Measurements from ENCODE around the gene AVL9.
"Not testable (repeated sequence)": the region's sequence is repeated elsewhere in the genome, so short reads cannot be mapped to it uniquely, and the experiment has no call there.

Gene AVL9

GRCh38 chr7:32495298-32496051 is at the start of gene AVL9:
Gene AVL9 (plus strand): TSS chr7:32495489. CDS start chr7:32495710, 221 bp downstream.
- DNase-seq, result peak; percentile 60 to 99 (median 92)

GRCh38 chr7:32447218-32447617 is 48.1 kb upstream of the AVL9 start:
- no peak for DNase-seq

- DNase-seq, result no peak
Measured at GRCh38 chr7:32453341-32454011, 41.8 kb upstream of the AVL9 start.

- no peak for DNase-seq
Measured at GRCh38 chr7:32458025-32458424, 37.3 kb upstream of the AVL9 start.

- no peak for DNase-seq
Measured at GRCh38 chr7:32459788-32460187, 35.5 kb upstream of the AVL9 start.

GRCh38 chr7:32461484-32461883 is 33.8 kb upstream of the AVL9 start:
- no peak for DNase-seq

GRCh38 chr7:32462451-32462850 is 32.8 kb upstream of the AVL9 start:
- no peak for DNase-seq

- no peak for DNase-seq
Measured at GRCh38 chr7:32462977-32463376, 32.3 kb upstream of the AVL9 start.

- not testable (repeated sequence) for DNase-seq
Measured at GRCh38 chr7:32464641-32465416, 30.5 kb upstream of the AVL9 start.

GRCh38 chr7:32470004-32470403 is 25.3 kb upstream of the AVL9 start:
- DNase-seq, result not testable (repeated sequence)

GRCh38 chr7:32470871-32471270 is 24.4 kb upstream of the AVL9 start:
- no peak for DNase-seq

- no peak for DNase-seq
Measured at GRCh38 chr7:32472015-32472414, 23.3 kb upstream of the AVL9 start.

GRCh38 chr7:32474008-32474407 is 21.3 kb upstream of the AVL9 start:
- no peak for DNase-seq

GRCh38 chr7:32476816-32477648 is 18.3 kb upstream of the AVL9 start:
- no peak for DNase-seq

- DNase-seq, result no peak
Measured at GRCh38 chr7:32477649-32477980, 17.7 kb upstream of the AVL9 start.

GRCh38 chr7:32479574-32480200 is 15.6 kb upstream of the AVL9 start:
- DNase-seq, result no peak

GRCh38 chr7:32481176-32481575 is 14.1 kb upstream of the AVL9 start:
- no peak for DNase-seq

GRCh38 chr7:32481921-32482320 is 13.4 kb upstream of the AVL9 start:
- no peak for DNase-seq

- no peak for DNase-seq
Measured at GRCh38 chr7:32489788-32490126, 5.5 kb upstream of the AVL9 start.

GRCh38 chr7:32490127-32490796 is 5.0 kb upstream of the AVL9 start, which contains the start of gene LSM5:
Gene LSM5 (minus strand): TSS chr7:32490380. CDS start chr7:32490365, 15 bp downstream.
- DNase-seq, result peak; percentile 9 to 89 (median 80)

- DNase-seq, result no peak
Measured at GRCh38 chr7:32494946-32495297, 367 bp upstream of the AVL9 start.
